Activated gamma-delta T cell treated with Interleukin-2 at 50 U/mL for 16 hours (primary cell): ENCODE data around the gene DIAPH3.

ENCODE experiments used
- DNase-seq: peaks from one replicate; pipeline ENCODE4 v3.0.0-alpha.2; 2020

Gene DIAPH3

GRCh38 chr13:60012488-60012887 is 151.2 kb downstream of the DIAPH3 start:
- DNase-seq, result no peak

GRCh38 chr13:60009300-60010253 is 154.2 kb downstream of the DIAPH3 start:
- DNase-seq, result no peak

GRCh38 chr13:60001889-60002288 is 161.8 kb downstream of the DIAPH3 start:
- no peak for DNase-seq

GRCh38 chr13:60000976-60001375 is 162.8 kb downstream of the DIAPH3 start:
- DNase-seq, result no peak

- no peak for DNase-seq
These were observed 163.6 kb downstream of the DIAPH3 start for GRCh38 chr13:60000081-60000480.

- DNase-seq, result no peak
These were observed 165.8 kb downstream of the DIAPH3 start for GRCh38 chr13:59997976-59998375.

GRCh38 chr13:59996461-59996980 is 167.2 kb downstream of the DIAPH3 start:
- no peak for DNase-seq

GRCh38 chr13:59991395-59991794 is 172.3 kb downstream of the DIAPH3 start:
- no peak for DNase-seq

- no peak for DNase-seq
These were observed 180.9 kb downstream of the DIAPH3 start for GRCh38 chr13:59982631-59983382.

GRCh38 chr13:59979589-59979988 is 184.1 kb downstream of the DIAPH3 start:
- no peak for DNase-seq

GRCh38 chr13:59978862-59979261 is 184.9 kb downstream of the DIAPH3 start:
- DNase-seq, result no peak

- DNase-seq, result no peak
These were observed 186.9 kb downstream of the DIAPH3 start for GRCh38 chr13:59976856-59977255.

- DNase-seq, result no peak
These were observed 187.8 kb downstream of the DIAPH3 start for GRCh38 chr13:59975807-59976435.

- DNase-seq, result no peak
These were observed 192.9 kb downstream of the DIAPH3 start for GRCh38 chr13:59970847-59971246.

- no peak for DNase-seq
These were observed 199.9 kb downstream of the DIAPH3 start for GRCh38 chr13:59963827-59964226.

- DNase-seq, result no peak
These were observed 200.3 kb downstream of the DIAPH3 start for GRCh38 chr13:59963383-59963782.

GRCh38 chr13:59962343-59962742 is 201.4 kb downstream of the DIAPH3 start:
- DNase-seq, result no peak

GRCh38 chr13:59960683-59961082 is 203.0 kb downstream of the DIAPH3 start:
- DNase-seq, result no peak

GRCh38 chr13:59957438-59957837 is 206.3 kb downstream of the DIAPH3 start:
- no peak for DNase-seq

- DNase-seq, result no peak
These were observed 209.1 kb downstream of the DIAPH3 start for GRCh38 chr13:59954601-59955000.

GRCh38 chr13:59951011-59951410 is 212.7 kb downstream of the DIAPH3 start:
- DNase-seq, result no peak

GRCh38 chr13:59950266-59950665 is 213.5 kb downstream of the DIAPH3 start:
- no peak for DNase-seq

GRCh38 chr13:59948686-59949085 is 215.0 kb downstream of the DIAPH3 start:
- no peak for DNase-seq
